AG04450 (cell line): Measurements from ENCODE around the gene MYBPC2. TPM values are rescaled to one million over a fixed set of nuclear protein-coding genes. Genes with fewer than 3 reads are reported as not detected.
"Not testable (repeated sequence)": the region's sequence is repeated elsewhere in the genome, so short reads cannot be mapped to it uniquely, and the experiment has no call there.

Experiments used
- CTCF ChIA-PET: fragments of 300-600, 350-600 bp; formaldehyde crosslinking; extraction: SDS; loops from one replicate; lab custom pipeline; 2022; ENCODE audit warnings: antibody characterized with exemption, inconsistent platforms; lab: Charles Lee
- POLR2A ChIA-PET: fragments of 350-600 bp; formaldehyde crosslinking; extraction: SDS; loops from one replicate; lab custom pipeline; 2021; ENCODE audit warnings: antibody characterized with exemption, inconsistent platforms; lab: Yijun Ruan, JAX
- DNase-seq: peaks from one replicate; pipeline ENCODE4 v3.0.0-alpha.2; 2011; ENCODE audit warnings: low read depth, low spot score
- H3K27ac ChIP-seq: one replicate; pipeline ENCODE4 v1.5.1; 2012; ENCODE audit warnings: low read depth, low read length, control low read depth
- H3K27me3 ChIP-seq: one replicate; pipeline ENCODE4 v1.6.0; 2012; ENCODE audit warnings: low read length; ENCODE audit not compliant: control insufficient read depth, insufficient read depth
- H3K4me3 ChIP-seq: 2 replicates; pipeline ENCODE4 v1.5.1; 2011; ENCODE audit warnings: mild to moderate bottlenecking, low read depth, low read length, control low read depth
- H3K9me3 ChIP-seq: 2 replicates; pipeline ENCODE4 v1.5.1; 2012; ENCODE audit warnings: low read length; ENCODE audit not compliant: control insufficient read depth, insufficient read depth
- CTCF ChIP-seq: IDR thresholded peaks from 2 replicates; pipeline ENCODE4 v1.5.1; 2011; ENCODE audit warnings: low read depth, low read length, control low read depth, inconsistent platforms
- polyA plus RNA-seq: library from polyadenylated mRNA; depleted of rRNA; stranded (reverse); fragments of >200 nt; gene quantifications from 2 replicates; pipeline ENCODE4 v1.2.3, GENCODE V29; 2011

Gene MYBPC2
- polyA plus RNA-seq, 1 experiment: not detected

- POLR2A ChIA-PET: interaction anchor here (0.6 kb wide), 1 partner anchor 334 kb away, joined by 8 read pairs; no protein-coding TSS in a partner anchor
- peak; percentile 29; the same call in 1 of the 2 replicates for TF ChIP-seq CTCF
- no peak for DNase-seq
- no peaks in the 10 kb centered on the region; the same call in 1 of the 2 replicates for H3K9me3 ChIP-seq
- no peak overlapping the region for H3K27ac ChIP-seq
- H3K27me3 ChIP-seq: peaks cover 2% of the 10 kb centered on the region
- CTCF ChIA-PET: interaction anchor here (0.9 to 1.1 kb wide), 2 partner anchors 13 to 98 kb away, joined by 3 to 5 read pairs; no protein-coding TSS in a partner anchor
- H3K4me3 ChIP-seq: no peak overlapping the region
These were observed 33.5 kb downstream of the MYBPC2 start for GRCh38 chr19:50465986-50466705.

GRCh38 chr19:50466706-50467039 is 34.0 kb downstream of the MYBPC2 start:
- no peak for TF ChIP-seq CTCF
- CTCF ChIA-PET: interaction anchor here (1.1 kb wide), 1 partner anchor 12 kb away, joined by 5 read pairs; no protein-coding TSS in a partner anchor
- H3K27me3 ChIP-seq: peaks cover 2% of the 10 kb centered on the region
- H3K27ac ChIP-seq: no peak overlapping the region
- H3K9me3 ChIP-seq: no peaks in the 10 kb centered on the region; the same call in 1 of the 2 replicates
- POLR2A ChIA-PET: no interaction called here
- H3K4me3 ChIP-seq: no peak overlapping the region
- no peak for DNase-seq

GRCh38 chr19:50467566-50467965 is 34.9 kb downstream of the MYBPC2 start:
- H3K27me3 ChIP-seq: peaks cover 2% of the 10 kb centered on the region
- no peak for DNase-seq
- no peak overlapping the region for H3K4me3 ChIP-seq
- no peaks in the 10 kb centered on the region; the same call in 1 of the 2 replicates for H3K9me3 ChIP-seq
- POLR2A ChIA-PET: no interaction called here
- CTCF ChIA-PET: no interaction called here
- no peak overlapping the region for H3K27ac ChIP-seq
- TF ChIP-seq CTCF: no peak

- CTCF ChIA-PET: interaction anchor here (0.5 kb wide), 1 partner anchor 8 kb away, joined by 3 read pairs; no protein-coding TSS in a partner anchor
- H3K4me3 ChIP-seq: no peak overlapping the region
- POLR2A ChIA-PET: no interaction called here
- no peak for DNase-seq
- no peak overlapping the region for H3K27ac ChIP-seq
- no peaks in the 10 kb centered on the region; the same call in 1 of the 2 replicates for H3K9me3 ChIP-seq
- no peak for TF ChIP-seq CTCF
- peaks cover 2% of the 10 kb centered on the region for H3K27me3 ChIP-seq
These were observed 36.1 kb downstream of the MYBPC2 start for GRCh38 chr19:50468818-50469217.

- H3K27ac ChIP-seq, DNase-seq, H3K4me3 ChIP-seq, H3K27me3 ChIP-seq, POLR2A ChIA-PET: not testable (repeated sequence)
- peaks cover 11% of the 10 kb centered on the region for H3K9me3 ChIP-seq
- CTCF ChIA-PET: interaction anchor here (1.2 kb wide), 1 partner anchor 116 kb away, joined by 3 read pairs; no protein-coding TSS in a partner anchor
These were observed 40.6 kb downstream of the MYBPC2 start for GRCh38 chr19:50473336-50473735.
